ENCODE results near the gene CSK.
"Not testable (repeated sequence)": the region's sequence is repeated elsewhere in the genome, so short reads cannot be mapped to it uniquely, and the experiment has no call there.

Gene CSK

GRCh38 chr15:74783072-74783807 lies 1.4 kb downstream of the CSK start:
- Histone ChIP-seq H3K4me3 (ENCODE audit: low read depth in 1 of 2, low read length in 1 of 2) (peak overlapping the region; percentile 95 to 99), H3K27ac (peak overlapping the region; percentile 100), H3K36me3 (peaks cover 12% of the 10 kb centered on the region), H3K27me3 (no peaks in the 10 kb centered on the region), H3K4me1 (ENCODE audit: control insufficient read depth in 1 of 2, insufficient read depth in 1 of 2, low read depth in 1 of 2, low read length in 1 of 2) (peaks cover 81 to 92% of the 10 kb centered on the region in 2 experiments), H3K9me3 (no peaks in the 10 kb centered on the region)
- TF ChIP-seq CTCF (IDR thresholded peaks at IDR 0.05): peak; percentile 55

DNA sequence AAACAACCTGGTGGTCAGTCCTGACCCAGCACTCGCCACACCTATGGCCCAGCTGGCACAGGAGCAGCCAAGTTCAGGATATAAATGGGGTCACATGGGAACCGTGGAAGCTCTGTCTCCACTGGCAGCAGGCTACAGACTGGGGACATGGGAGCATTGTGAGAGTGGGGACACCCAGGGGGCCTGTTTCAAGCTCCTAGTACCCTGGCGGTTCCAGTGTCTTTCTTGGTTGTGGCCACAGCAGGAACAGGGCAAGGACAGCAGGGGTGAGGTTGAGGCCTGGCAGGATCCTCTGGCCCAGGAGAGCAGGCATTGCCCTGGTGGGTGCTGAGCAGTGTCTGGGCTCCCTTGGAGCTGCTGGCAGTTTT lies 1.9 kb downstream of the CSK start:
- Histone ChIP-seq H3K9me3 (no peaks in the 10 kb centered on the region), H3K4me1 (ENCODE audit: control insufficient read depth in 1 of 2, insufficient read depth in 1 of 2, low read depth in 1 of 2, low read length in 1 of 2) (peaks cover 81 to 92% of the 10 kb centered on the region in 2 experiments), H3K27ac (peak overlapping the region; percentile 100), H3K27me3 (no peaks in the 10 kb centered on the region), H3K36me3 (peaks cover 12% of the 10 kb centered on the region), H3K4me3 (ENCODE audit: low read depth in 1 of 2, low read length in 1 of 2) (peak overlapping the region; percentile 95 to 99)
- no peak for TF ChIP-seq CTCF (IDR thresholded peaks at IDR 0.05)

- Histone ChIP-seq H3K27me3 (no peaks in the 10 kb centered on the region), H3K36me3 (peaks cover 12% of the 10 kb centered on the region), H3K4me1 (ENCODE audit: control insufficient read depth in 1 of 2, insufficient read depth in 1 of 2, low read depth in 1 of 2, low read length in 1 of 2) (peaks cover 81 to 92% of the 10 kb centered on the region in 2 experiments), H3K4me3 (ENCODE audit: low read depth in 1 of 2, low read length in 1 of 2) (peak overlapping the region; percentile 95 to 99), H3K27ac (peak overlapping the region; percentile 100), H3K9me3 (no peaks in the 10 kb centered on the region)
- no peak for TF ChIP-seq CTCF (IDR thresholded peaks at IDR 0.05)
Observed at GRCh38 chr15:74784426-74785193, 2.7 kb downstream of the CSK start.

DNA sequence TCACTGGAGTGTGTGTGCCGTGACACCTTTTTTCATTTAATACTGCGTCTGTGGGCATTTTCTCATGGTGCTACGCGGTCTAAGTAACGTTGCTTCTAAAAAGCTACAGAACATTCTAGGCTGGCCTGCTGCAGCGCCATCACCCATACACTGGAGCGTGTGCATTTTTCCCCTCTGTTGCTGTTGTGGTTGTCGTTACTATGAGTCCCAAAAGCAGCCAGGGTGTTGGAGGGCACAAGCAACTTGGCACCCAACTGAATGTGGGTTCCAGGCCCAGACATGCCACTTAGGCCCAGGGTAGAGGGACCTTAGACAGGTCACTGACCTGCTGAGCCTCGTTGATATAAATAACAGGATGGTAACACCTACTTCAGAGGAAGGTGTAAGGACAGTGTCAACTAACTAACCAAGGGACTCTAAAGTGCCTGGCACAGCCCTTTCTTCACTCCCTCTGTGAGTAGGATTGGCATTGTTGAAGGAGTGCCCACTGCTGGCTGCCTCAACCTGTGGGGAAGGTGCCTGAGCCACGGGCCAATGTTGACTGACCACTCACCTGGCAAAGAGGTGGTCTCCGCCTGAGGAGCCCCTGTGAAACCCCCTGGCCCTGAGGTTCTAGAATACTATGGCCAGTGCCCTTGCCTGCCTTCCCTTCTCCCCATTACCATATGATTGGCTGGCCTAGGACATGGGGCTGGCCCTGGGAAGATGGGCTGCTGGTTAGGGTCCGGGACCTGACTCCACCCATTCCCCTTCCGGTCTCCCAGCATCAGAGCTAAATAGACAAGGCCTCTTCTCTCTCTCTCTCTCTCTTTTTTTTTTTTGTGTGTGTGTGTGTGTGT lies 3.5 kb downstream of the CSK start:
- H3K4me3 ChIP-seq (ENCODE audit: low read depth in 1 of 2, low read length in 1 of 2): peak overlapping the region; percentile 95 to 99
- peaks cover 12% of the 10 kb centered on the region for H3K36me3 ChIP-seq
- H3K27ac ChIP-seq: peak overlapping the region; percentile 100
- H3K4me1 ChIP-seq (ENCODE audit: control insufficient read depth in 1 of 2, insufficient read depth in 1 of 2, low read depth in 1 of 2, low read length in 1 of 2): peaks cover 81 to 92% of the 10 kb centered on the region in 2 experiments
- H3K27me3 ChIP-seq: no peaks in the 10 kb centered on the region
- no peak for TF ChIP-seq CTCF (IDR thresholded peaks at IDR 0.05)
- no peaks in the 10 kb centered on the region for H3K9me3 ChIP-seq

GRCh38 chr15:74786081-74786480 lies 4.2 kb downstream of the CSK start:
- H3K36me3 ChIP-seq: peaks cover 12% of the 10 kb centered on the region
- H3K27ac ChIP-seq: peak overlapping the region; percentile 100
- H3K9me3 ChIP-seq, H3K27me3 ChIP-seq: not testable (repeated sequence)
- H3K4me1 ChIP-seq (ENCODE audit: control insufficient read depth in 1 of 2, insufficient read depth in 1 of 2, low read depth in 1 of 2, low read length in 1 of 2): peaks cover 81 to 92% of the 10 kb centered on the region in 2 experiments
- H3K4me3 ChIP-seq (ENCODE audit: low read depth in 1 of 2, low read length in 1 of 2): peak overlapping the region; percentile 95 to 99
